ENCODE data around the gene MYCBP. TPM values are rescaled to one million over a fixed set of nuclear protein-coding genes. Genes with fewer than 3 reads are reported as not detected.

MYCBP gene
- total RNA-seq, 1 donor: 11.2 TPM

GRCh38 chr1:38889589-38889988 is 16.4 kb upstream of the MYCBP start:
- no peak for TF ChIP-seq CTCF (IDR thresholded peaks at IDR 0.05; ENCODE audit: insufficient read depth, low read depth, low read length)
- DNase-seq (ENCODE audit: low read depth): no peak
- H3K4me3 ChIP-seq (ENCODE audit: low read depth, low read length): no peak overlapping the region

- no peak for DNase-seq (ENCODE audit: low read depth)
- no peak overlapping the region for H3K4me3 ChIP-seq (ENCODE audit: low read depth, low read length)
- no peak for TF ChIP-seq CTCF (IDR thresholded peaks at IDR 0.05; ENCODE audit: insufficient read depth, low read depth, low read length)
Observed at GRCh38 chr1:38888423-38889333, 15.5 kb upstream of the MYCBP start.

GRCh38 chr1:38885092-38885491 is 11.9 kb upstream of the MYCBP start:
- no peak for DNase-seq (ENCODE audit: low read depth)
- no peak for TF ChIP-seq CTCF (IDR thresholded peaks at IDR 0.05; ENCODE audit: insufficient read depth, low read depth, low read length)
- H3K4me3 ChIP-seq (ENCODE audit: low read depth, low read length): no peak overlapping the region

GRCh38 chr1:38881487-38881886 is 8.3 kb upstream of the MYCBP start, which contains the start of gene GJA9:
Gene GJA9 (minus strand): TSS chr1:38881587. CDS start chr1:38876098, 5,489 bp downstream.
- H3K4me3 ChIP-seq (ENCODE audit: low read depth, low read length): no peak within 1 kb of the TSS
- no peak for TF ChIP-seq CTCF (IDR thresholded peaks at IDR 0.05; ENCODE audit: insufficient read depth, low read depth, low read length)
- no peak for DNase-seq (ENCODE audit: low read depth)

- H3K4me3 ChIP-seq (ENCODE audit: low read depth, low read length): no peak overlapping the region
- no peak for TF ChIP-seq CTCF (IDR thresholded peaks at IDR 0.05; ENCODE audit: insufficient read depth, low read depth, low read length)
Observed at GRCh38 chr1:38875811-38876210, 2.7 kb upstream of the MYCBP start.

GRCh38 chr1:38872401-38873026 is 634 bp downstream of the MYCBP start:
- TF ChIP-seq CTCF (IDR thresholded peaks at IDR 0.05; ENCODE audit: insufficient read depth, low read depth, low read length): no peak
- peak overlapping the region; percentile 93 for H3K4me3 ChIP-seq (ENCODE audit: low read depth, low read length)
- peak; percentile 37 for DNase-seq (ENCODE audit: low read depth)

More at GRCh38 chr1:38875811-38876210, 2.7 kb upstream of the MYCBP start:
- no peak for DNase-seq (ENCODE audit: low read depth)

All from fibroblast of villous mesenchyme (primary cell).